HG02884 (cell line): ENCODE data around the gene NEDD4L.
"Not testable (repeated sequence)": the region's sequence is repeated elsewhere in the genome, so short reads cannot be mapped to it uniquely, and the experiment has no call there.

Experiments used
- ATAC-seq: cut with Tn5 transposase; IDR thresholded peaks from one replicate; pipeline ENCODE4 v1.9.1; 2021; ENCODE audit warnings: mild to moderate bottlenecking, moderate library complexity; ENCODE audit not compliant: unreplicated experiment

The NEDD4L gene

GRCh38 chr18:58432050-58432727 is 388.2 kb downstream of the NEDD4L start:
- no peak for ATAC-seq

GRCh38 chr18:58435221-58436005 is 391.4 kb downstream of the NEDD4L start:
- ATAC-seq, result not testable (repeated sequence)

- ATAC-seq, result no peak
Measured at GRCh38 chr18:58438161-58438957, 394.3 kb downstream of the NEDD4L start.

- no peak for ATAC-seq
Measured at GRCh38 chr18:58438958-58439300, 394.9 kb downstream of the NEDD4L start.

GRCh38 chr18:58443671-58444070 is 399.6 kb downstream of the NEDD4L start:
- ATAC-seq, result no peak

- ATAC-seq, result no peak
Measured at GRCh38 chr18:58446391-58447060, 402.5 kb downstream of the NEDD4L start.

GRCh38 chr18:58447402-58448095 is 403.5 kb downstream of the NEDD4L start:
- no peak for ATAC-seq

- no peak for ATAC-seq
Measured at GRCh38 chr18:58449464-58449863, 405.4 kb downstream of the NEDD4L start.
